ENCODE measurements around the gene BST1.

GRCh38 chr4:15717086-15717485, 14.2 kb downstream of the BST1 start:
- TF ChIP-seq, protein P1, sequence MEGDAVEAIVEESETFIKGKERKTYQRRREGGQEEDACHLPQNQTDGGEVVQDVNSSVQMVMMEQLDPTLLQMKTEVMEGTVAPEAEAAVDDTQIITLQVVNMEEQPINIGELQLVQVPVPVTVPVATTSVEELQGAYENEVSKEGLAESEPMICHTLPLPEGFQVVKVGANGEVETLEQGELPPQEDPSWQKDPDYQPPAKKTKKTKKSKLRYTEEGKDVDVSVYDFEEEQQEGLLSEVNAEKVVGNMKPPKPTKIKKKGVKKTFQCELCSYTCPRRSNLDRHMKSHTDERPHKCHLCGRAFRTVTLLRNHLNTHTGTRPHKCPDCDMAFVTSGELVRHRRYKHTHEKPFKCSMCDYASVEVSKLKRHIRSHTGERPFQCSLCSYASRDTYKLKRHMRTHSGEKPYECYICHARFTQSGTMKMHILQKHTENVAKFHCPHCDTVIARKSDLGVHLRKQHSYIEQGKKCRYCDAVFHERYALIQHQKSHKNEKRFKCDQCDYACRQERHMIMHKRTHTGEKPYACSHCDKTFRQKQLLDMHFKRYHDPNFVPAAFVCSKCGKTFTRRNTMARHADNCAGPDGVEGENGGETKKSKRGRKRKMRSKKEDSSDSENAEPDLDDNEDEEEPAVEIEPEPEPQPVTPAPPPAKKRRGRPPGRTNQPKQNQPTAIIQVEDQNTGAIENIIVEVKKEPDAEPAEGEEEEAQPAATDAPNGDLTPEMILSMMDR (IDR thresholded peaks at IDR 0.05; ENCODE audit: control extremely low read depth in 1 of 3, insufficient read depth in 1 of 3, low read depth in 1 of 3, low read length in 3 of 3): no peak
- TF ChIP-seq EP300 (IDR thresholded peaks at IDR 0.05; ENCODE audit: borderline replicate concordance in 1 of 2, low read depth in 2 of 2, low read length in 2 of 2) (no peak), JUND (IDR thresholded peaks at IDR 0.05; ENCODE audit: low read length) (no peak), EZH2 (IDR thresholded peaks at IDR 0.05; ENCODE audit: low read depth, low read length, severe bottlenecking) (no peak), TAF1 (IDR thresholded peaks at IDR 0.05; ENCODE audit: low read depth, low read length) (no peak), CHD1 (IDR thresholded peaks at IDR 0.05; ENCODE audit: low read depth, low read length) (no peak), YY1 (IDR thresholded peaks at IDR 0.05; ENCODE audit: low read depth, low read length) (no peak), SUZ12 (IDR thresholded peaks at IDR 0.05; ENCODE audit: low read length) (no peak), SP4 (IDR thresholded peaks at IDR 0.05; ENCODE audit: low read length) (no peak), EGR1 (IDR thresholded peaks at IDR 0.05; ENCODE audit: borderline replicate concordance, low read depth, low read length) (no peak), POLR2A (IDR thresholded peaks at IDR 0.05; ENCODE audit: control extremely low read depth in 1 of 2, low read depth in 2 of 2, low read length in 2 of 2) (no peak), RAD21 (IDR thresholded peaks at IDR 0.05 in 1 of 2, conservative IDR thresholded peaks at IDR 0.05 in 1 of 2; ENCODE audit: low read depth in 2 of 2, low read length in 2 of 2) (no peak), BRCA1 (IDR thresholded peaks at IDR 0.05; ENCODE audit: low read depth, low read length) (no peak)
